ENCODE measurements around the gene NTN1. TPM values are rescaled to one million over a fixed set of nuclear protein-coding genes. Genes with fewer than 3 reads are reported as not detected.

The NTN1 gene
- total RNA-seq, 1 donor from 2014 or later: 0.45 TPM

- Histone ChIP-seq H3K27me3 (no peaks in the 10 kb centered on the region), H3K4me2 (no peak overlapping the region), H3K4me3 (no peak overlapping the region), H3K4me1 (no peaks in the 10 kb centered on the region), H4K20me1 (ENCODE audit: low read depth) (no peaks in the 10 kb centered on the region), H3K36me3 (no peaks in the 10 kb centered on the region), H3K9ac (no peak overlapping the region), H3K9me3 (ENCODE audit: low read depth) (peaks cover 5% of the 10 kb centered on the region), H2AFZ (replicated peaks) (no peak overlapping the region), H3K27ac (no peak overlapping the region), H3F3A (ENCODE audit: low read depth) (no peaks in the 10 kb centered on the region), H3K79me2 (ENCODE audit: low read depth) (no peaks in the 10 kb centered on the region)
- peaks cover 3% of the 10 kb centered on the region for H3K27me3 Mint-ChIP-seq (ENCODE audit: insufficient read depth, low read depth)
- no peak overlapping the region for H3K4me3 Mint-ChIP-seq
- no peaks in the 10 kb centered on the region for H3K4me1 Mint-ChIP-seq
- H3K9me3 Mint-ChIP-seq: peaks cover 15% of the 10 kb centered on the region
- no peak for TF ChIP-seq EZH2phosphoT487 (IDR thresholded peaks at IDR 0.05)
- TF ChIP-seq, protein P1, sequence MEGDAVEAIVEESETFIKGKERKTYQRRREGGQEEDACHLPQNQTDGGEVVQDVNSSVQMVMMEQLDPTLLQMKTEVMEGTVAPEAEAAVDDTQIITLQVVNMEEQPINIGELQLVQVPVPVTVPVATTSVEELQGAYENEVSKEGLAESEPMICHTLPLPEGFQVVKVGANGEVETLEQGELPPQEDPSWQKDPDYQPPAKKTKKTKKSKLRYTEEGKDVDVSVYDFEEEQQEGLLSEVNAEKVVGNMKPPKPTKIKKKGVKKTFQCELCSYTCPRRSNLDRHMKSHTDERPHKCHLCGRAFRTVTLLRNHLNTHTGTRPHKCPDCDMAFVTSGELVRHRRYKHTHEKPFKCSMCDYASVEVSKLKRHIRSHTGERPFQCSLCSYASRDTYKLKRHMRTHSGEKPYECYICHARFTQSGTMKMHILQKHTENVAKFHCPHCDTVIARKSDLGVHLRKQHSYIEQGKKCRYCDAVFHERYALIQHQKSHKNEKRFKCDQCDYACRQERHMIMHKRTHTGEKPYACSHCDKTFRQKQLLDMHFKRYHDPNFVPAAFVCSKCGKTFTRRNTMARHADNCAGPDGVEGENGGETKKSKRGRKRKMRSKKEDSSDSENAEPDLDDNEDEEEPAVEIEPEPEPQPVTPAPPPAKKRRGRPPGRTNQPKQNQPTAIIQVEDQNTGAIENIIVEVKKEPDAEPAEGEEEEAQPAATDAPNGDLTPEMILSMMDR (IDR thresholded peaks at IDR 0.05): no peak
- no peak for TF ChIP-seq EZH2 (IDR thresholded peaks at IDR 0.05)
- no peak overlapping the region for H3K27ac Mint-ChIP-seq
- DNase-seq (ENCODE audit: low spot score): no peak
- H3K36me3 Mint-ChIP-seq: no peaks in the 10 kb centered on the region
Observed at GRCh38 chr17:9044772-9045463, 23.6 kb downstream of the NTN1 start.

DNA sequence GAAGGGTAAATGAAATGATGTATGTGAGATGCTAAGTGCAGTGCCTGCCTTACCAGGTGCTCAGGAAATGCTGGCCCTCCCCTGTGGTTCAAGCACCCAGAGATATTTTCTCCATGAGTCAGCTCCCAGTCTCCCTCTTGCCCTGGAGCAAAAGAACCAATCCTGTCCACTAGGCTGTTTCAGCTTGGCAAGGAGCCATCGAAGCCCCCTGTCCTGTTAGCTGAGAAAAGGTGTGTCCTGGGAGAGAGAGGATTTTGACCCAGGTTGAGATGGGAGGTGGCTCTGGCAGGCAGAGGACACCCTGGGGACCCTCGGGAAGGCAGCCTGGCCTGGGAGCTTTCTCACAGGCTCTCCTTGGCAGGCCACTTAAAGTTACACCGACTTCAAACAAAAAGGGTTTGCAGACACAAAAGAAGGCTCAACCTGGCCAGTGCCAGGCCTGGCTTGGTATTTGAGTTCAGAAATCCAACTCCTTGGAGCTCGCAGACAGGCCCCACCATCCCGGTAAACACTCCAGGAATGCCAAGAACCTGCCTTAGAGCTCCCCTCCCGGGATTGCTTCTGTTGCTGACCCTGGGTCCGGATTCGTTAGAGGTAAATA is 29.6 kb downstream of the NTN1 start:
- H3K4me1 ChIP-seq: peaks cover 35% of the 10 kb centered on the region
- peaks cover 28% of the 10 kb centered on the region for H3K27me3 ChIP-seq
- Mint-ChIP-seq H3K27me3 (ENCODE audit: insufficient read depth, low read depth) (peaks cover 20% of the 10 kb centered on the region), H3K36me3 (no peaks in the 10 kb centered on the region), H3K4me3 (no peak overlapping the region), H3K4me1 (peaks cover 21% of the 10 kb centered on the region), H3K27ac (no peak overlapping the region), H3K9me3 (peaks cover 8% of the 10 kb centered on the region)
- no peaks in the 10 kb centered on the region for H3K79me2 ChIP-seq (ENCODE audit: low read depth)
- peaks cover 46% of the 10 kb centered on the region for H3F3A ChIP-seq (ENCODE audit: low read depth)
- TF ChIP-seq, protein P1 (IDR thresholded peaks at IDR 0.05): no peak
- TF ChIP-seq EZH2 (IDR thresholded peaks at IDR 0.05) (no peak), EZH2phosphoT487 (IDR thresholded peaks at IDR 0.05) (no peak)
- H3K36me3 ChIP-seq: no peaks in the 10 kb centered on the region
- peaks cover 15% of the 10 kb centered on the region for H4K20me1 ChIP-seq (ENCODE audit: low read depth)
- H3K9ac ChIP-seq: no peak overlapping the region
- H3K9me3 ChIP-seq (ENCODE audit: low read depth): peaks cover 5% of the 10 kb centered on the region
- H2AFZ ChIP-seq (replicated peaks): no peak overlapping the region
- no peak overlapping the region for H3K27ac ChIP-seq
- no peak overlapping the region for H3K4me3 ChIP-seq
- peak; percentile 74 for DNase-seq (ENCODE audit: low spot score)
- H3K4me2 ChIP-seq: no peak overlapping the region

GRCh38 chr17:9051561-9051960 is 30.3 kb downstream of the NTN1 start:
- Histone ChIP-seq H2AFZ (replicated peaks) (no peak overlapping the region), H3K27me3 (peaks cover 28% of the 10 kb centered on the region), H3K9me3 (ENCODE audit: low read depth) (peaks cover 5% of the 10 kb centered on the region), H3K9ac (no peak overlapping the region), H3K27ac (no peak overlapping the region), H3K79me2 (ENCODE audit: low read depth) (no peaks in the 10 kb centered on the region), H3K4me1 (peaks cover 35% of the 10 kb centered on the region), H3K36me3 (no peaks in the 10 kb centered on the region), H3F3A (ENCODE audit: low read depth) (peaks cover 46% of the 10 kb centered on the region), H3K4me3 (no peak overlapping the region), H3K4me2 (no peak overlapping the region), H4K20me1 (ENCODE audit: low read depth) (peaks cover 15% of the 10 kb centered on the region)
- DNase-seq (ENCODE audit: low spot score): no peak
- peaks cover 8% of the 10 kb centered on the region for H3K9me3 Mint-ChIP-seq
- TF ChIP-seq, protein P1 (IDR thresholded peaks at IDR 0.05): no peak
- TF ChIP-seq EZH2phosphoT487 (IDR thresholded peaks at IDR 0.05) (no peak), EZH2 (IDR thresholded peaks at IDR 0.05) (no peak)
- H3K4me3 Mint-ChIP-seq: no peak overlapping the region
- no peak overlapping the region for H3K27ac Mint-ChIP-seq
- no peaks in the 10 kb centered on the region for H3K36me3 Mint-ChIP-seq
- H3K4me1 Mint-ChIP-seq: peaks cover 26% of the 10 kb centered on the region
- peaks cover 23% of the 10 kb centered on the region for H3K27me3 Mint-ChIP-seq (ENCODE audit: insufficient read depth, low read depth)
